Frontal cortex (tissue), 1 donor: ENCODE results near the gene RCBTB1. TPM values are rescaled to one million over a fixed set of nuclear protein-coding genes. Genes with fewer than 3 reads are reported as not detected.

ENCODE experiments used
- total RNA-seq: library from RNA; depleted of rRNA; stranded (reverse); fragments of >200 nt; gene quantifications from one replicate; pipeline ENCODE4 v1.2.3, GENCODE V29; 2014

Gene RCBTB1
- total RNA-seq, 1 donor from 2014 or later, result 15.5 TPM

Other genes with a start within 250 kb of the RCBTB1 start
- gene CAB39L, start 141.5 kb downstream of the RCBTB1 start, total RNA-seq, result 43.2 TPM
- gene SETDB2, start 141.3 kb downstream of the RCBTB1 start, total RNA-seq, result 16.7 TPM
- 3.7 TPM for gene PHF11, start 89.6 kb downstream of the RCBTB1 start, total RNA-seq
- gene ARL11, start 42.9 kb upstream of the RCBTB1 start, total RNA-seq, result under 0.01 TPM
- gene EBPL, start 105.9 kb upstream of the RCBTB1 start, total RNA-seq, result 44.8 TPM
- gene KPNA3, start 207.1 kb upstream of the RCBTB1 start, total RNA-seq, result 66.9 TPM